H1 (cell line): ENCODE measurements around the gene SUB1. TPM values are rescaled to one million over a fixed set of nuclear protein-coding genes. Genes with fewer than 3 reads are reported as not detected.

Experiments
- CTCF ChIA-PET: fragments of 300-600 bp; sonication (Branson Sonifier 250); formaldehyde crosslinking; loops from one replicate; lab custom pipeline; 2021; ENCODE audit not compliant: partially characterized antibody; lab: Charles Lee
- POLR2A ChIA-PET: fragments of 300-600 bp; sonication (Branson Sonifier 250); formaldehyde crosslinking; loops from one replicate; lab custom pipeline; 2021; ENCODE audit warnings: inconsistent platforms; ENCODE audit not compliant: partially characterized antibody; lab: Charles Lee
- DNase-seq, 2 experiments: peaks; one replicate each; pipeline versions ENCODE4 v3.0.0 to v3.0.0-alpha.2; 2010 to 2022; ENCODE audit warnings: low spot score in 2 of 2, low read depth in 1 of 2, mixed read lengths in 1 of 2
- FAIRE-seq: peaks from 2 replicates; lab custom pipeline; 2011; peaks lifted over from hg19 to GRCh38; lab: Jason Lieb, UNC
- H2AFZ ChIP-seq: 2 replicates; pipeline ENCODE4 v1.8.1; 2012; ENCODE audit warnings: low read length, inconsistent platforms
- H2AK5ac ChIP-seq: 2 replicates; pipeline ENCODE4 v1.6.1; 2013; ENCODE audit warnings: low read depth, low read length
- H2BK120ac ChIP-seq: replicated peaks from 2 replicates; pipeline ENCODE3; 2013; ENCODE audit warnings: low read depth, low read length, inconsistent platforms
- H2BK12ac ChIP-seq: 2 replicates; pipeline ENCODE4 v1.6.1; 2013; ENCODE audit warnings: low read depth, low read length
- H2BK15ac ChIP-seq: 2 replicates; pipeline ENCODE4 v1.6.1; 2013; ENCODE audit warnings: low read length
- H2BK20ac ChIP-seq: 2 replicates; pipeline ENCODE4 v1.6.1; 2013; ENCODE audit warnings: low read length
- H2BK5ac ChIP-seq: 2 replicates; pipeline ENCODE4 v1.6.1; 2013; ENCODE audit warnings: low read depth, low read length
- H3K14ac ChIP-seq: 2 replicates; pipeline ENCODE4 v1.6.1; 2013; ENCODE audit warnings: inconsistent platforms; ENCODE audit not compliant: insufficient read length
- H3K18ac ChIP-seq: 2 replicates; pipeline ENCODE4 v1.6.1; 2013; ENCODE audit warnings: low read length; ENCODE audit errors: extremely low read depth
- H3K23ac ChIP-seq: 2 replicates; pipeline ENCODE4 v1.6.1; 2013; ENCODE audit warnings: inconsistent platforms; ENCODE audit not compliant: insufficient read length
- H3K23me2 ChIP-seq: 2 replicates; pipeline ENCODE4 v1.6.1; 2013; ENCODE audit warnings: low read depth, low read length
- H3K27ac ChIP-seq: 2 replicates; pipeline ENCODE4 v1.6.1; 2011; ENCODE audit warnings: low read depth, low read length, inconsistent platforms
- H3K27me3 ChIP-seq, 4 experiments: replicated peaks in 1 of 4; 1 replicate in 1 of 4; 2 replicates in 3 of 4; pipeline versions ENCODE4 v1.6.1 to v1.8.1; 2011 to 2013; ENCODE audit warnings: low read length in 3 of 4, mild to moderate bottlenecking in 3 of 4, inconsistent platforms in 2 of 4, mixed read lengths in 2 of 4, moderate library complexity in 1 of 4; ENCODE audit not compliant: control insufficient read depth in 3 of 4, insufficient read depth in 3 of 4; ENCODE audit errors: extremely low read depth in 1 of 4
- H3K36me3 ChIP-seq, 4 experiments: 2 replicates each; pipeline versions ENCODE4 v1.6.1 to v1.8.1; 2011 to 2013; ENCODE audit warnings: mild to moderate bottlenecking in 4 of 4, low read length in 3 of 4, moderate library complexity in 2 of 4, control low read depth in 1 of 4, inconsistent platforms in 1 of 4; ENCODE audit not compliant: insufficient read depth in 4 of 4, control insufficient read depth in 2 of 4
- H3K4ac ChIP-seq: replicated peaks from 2 replicates; pipeline ENCODE3; 2013; ENCODE audit warnings: low read length, low read depth, mixed read lengths, inconsistent platforms; ENCODE audit not compliant: insufficient read length
- H3K4me1 ChIP-seq, 4 experiments: replicated peaks in 1 of 4; 1 replicate in 1 of 4; 2 replicates in 3 of 4; pipeline versions ENCODE4 v1.6.1 to v1.8.1; 2011 to 2013; ENCODE audit warnings: low read length in 3 of 4, inconsistent platforms in 2 of 4, mixed read lengths in 1 of 4; ENCODE audit not compliant: insufficient read depth in 4 of 4, control insufficient read depth in 3 of 4
- H3K4me2 ChIP-seq, 2 experiments: 2 replicates each; pipeline versions ENCODE4 v1.6.1 to v1.8.1; 2011 to 2013; ENCODE audit warnings: low read depth in 2 of 2, low read length in 2 of 2, control low read depth in 1 of 2, inconsistent platforms in 1 of 2, mild to moderate bottlenecking in 1 of 2; ENCODE audit not compliant: insufficient read depth in 1 of 2
- H3K4me3 ChIP-seq, 4 experiments: fragments of 200-600, 300-600 bp in 1 of 4; sonication (generic), shearing (Covaris generic), sonication (Bioruptor Twin) in 1 of 4; 2 replicates each; pipeline versions ENCODE4 v1.5.1 to v1.8.1; 2011 to 2016; ENCODE audit warnings: low read length in 4 of 4, low read depth in 3 of 4, control low read depth in 2 of 4, inconsistent platforms in 2 of 4, mild to moderate bottlenecking in 2 of 4, mixed read lengths in 1 of 4, moderate library complexity in 1 of 4; ENCODE audit not compliant: insufficient read depth in 2 of 4; ENCODE audit errors: extremely low read depth in 1 of 4
- H3K56ac ChIP-seq: replicated peaks from 2 replicates; pipeline ENCODE3; 2013; ENCODE audit warnings: low read depth, mild to moderate bottlenecking, mixed read lengths, low read length, inconsistent platforms; ENCODE audit not compliant: insufficient read length
- H3K79me1 ChIP-seq: 2 replicates; pipeline ENCODE4 v1.6.1; 2013; ENCODE audit warnings: low read depth, low read length, control low read depth
- H3K79me2 ChIP-seq, 2 experiments: 2 replicates each; pipeline versions ENCODE4 v1.6.1 to v1.8.1; 2012 to 2013; ENCODE audit warnings: low read length in 2 of 2, mild to moderate bottlenecking in 2 of 2, inconsistent platforms in 1 of 2; ENCODE audit not compliant: insufficient read depth in 2 of 2, control insufficient read depth in 1 of 2
- H3K9ac ChIP-seq, 4 experiments: replicated peaks in 1 of 4; 1 replicate in 1 of 4; 2 replicates in 3 of 4; pipeline versions ENCODE4 v1.6.1 to v1.8.1; 2011 to 2013; ENCODE audit warnings: low read depth in 3 of 4, low read length in 3 of 4, control low read depth in 2 of 4, mild to moderate bottlenecking in 2 of 4, moderate library complexity in 2 of 4, inconsistent platforms in 1 of 4; ENCODE audit errors: extremely low read depth in 1 of 4
- H3K9me3 ChIP-seq, 2 experiments: 2 replicates each; pipeline versions ENCODE4 v1.6.1 to v1.8.1; 2012 to 2013; ENCODE audit warnings: mild to moderate bottlenecking in 2 of 2, moderate library complexity in 2 of 2, control low read depth in 1 of 2, inconsistent platforms in 1 of 2, low read depth in 1 of 2, low read length in 1 of 2, mixed read lengths in 1 of 2; ENCODE audit not compliant: insufficient read depth in 2 of 2
- H4K20me1 ChIP-seq, 2 experiments: replicated peaks in 1 of 2; 2 replicates each; pipeline versions ENCODE3 to v1.8.1; 2011 to 2013; ENCODE audit warnings: inconsistent platforms in 2 of 2, low read length in 2 of 2, mild to moderate bottlenecking in 1 of 2; ENCODE audit not compliant: insufficient read depth in 2 of 2, control insufficient read depth in 1 of 2
- H4K5ac ChIP-seq: 2 replicates; pipeline ENCODE4 v1.6.1; 2013; ENCODE audit warnings: low read length, low read depth, mixed read lengths, inconsistent platforms; ENCODE audit not compliant: insufficient read length
- H4K8ac ChIP-seq: 2 replicates; pipeline ENCODE4 v1.8.0; 2013; ENCODE audit warnings: mild to moderate bottlenecking, moderate library complexity, low read length, inconsistent platforms; ENCODE audit not compliant: insufficient read depth; ENCODE audit errors: extremely low read depth
- H4K91ac ChIP-seq: replicated peaks from 2 replicates; pipeline ENCODE3; 2013; ENCODE audit warnings: low read length, mixed read lengths, inconsistent platforms; ENCODE audit not compliant: insufficient read length
- BACH1 ChIP-seq: IDR thresholded peaks from 2 replicates; pipeline ENCODE4 v1.6.1; 2012; ENCODE audit warnings: low read length, improper control_type of control experiment
- CHD2 ChIP-seq: IDR thresholded peaks from 2 replicates; pipeline ENCODE4 v1.6.1; 2012; ENCODE audit warnings: low read length, improper control_type of control experiment
- CREB1 ChIP-seq: IDR thresholded peaks from 2 replicates; pipeline ENCODE4 v1.6.1; 2012; ENCODE audit warnings: inconsistent platforms
- MAFK ChIP-seq: IDR thresholded peaks from 2 replicates; pipeline ENCODE4 v1.6.1; 2012; ENCODE audit warnings: low read depth, mild to moderate bottlenecking, improper control_type of control experiment, low read length
- RFX5 ChIP-seq: IDR thresholded peaks from 2 replicates; pipeline ENCODE4 v1.6.1; 2011; ENCODE audit warnings: low read depth, low read length, improper control_type of control experiment, borderline replicate concordance
- SUZ12 ChIP-seq: fragments of 200-600 bp; sonication (generic); IDR thresholded peaks from 2 replicates; pipeline ENCODE4 v1.6.1; 2012; ENCODE audit warnings: mild to moderate bottlenecking, inconsistent platforms, low read length, moderate library complexity, mixed read lengths
- WGBS, 2 experiments: shearing (Covaris generic) in 1 of 2; methylation state at CpG; one replicate each; pipeline versions ENCODE4 v1.1.6 to v1.1.7; 2013 to 2015; ENCODE audit warnings: low lambda C conversion rate in 2 of 2, mixed read lengths in 2 of 2, inconsistent platforms in 1 of 2, low coverage in 1 of 2, missing lambda C conversion rate in 1 of 2; ENCODE audit not compliant: insufficient replicate concordance in 2 of 2, insufficient coverage in 1 of 2, insufficient read length in 1 of 2; ENCODE audit errors: extremely low coverage in 1 of 2, missing lambda C conversion rate in 1 of 2; 5-methylcytosine and 5-hydroxymethylcytosine counted together
- polyA plus RNA-seq, 7 experiments: library from polyadenylated mRNA; depleted of rRNA in 3 of 7; stranded (reverse) in 5 of 7; unstranded in 2 of 7; fragments of >200 nt in 5 of 7; fragments of 200-250 nt in 2 of 7; gene quantifications; 1 replicate in 5 of 7; 2 replicates in 1 of 7; 4 replicates in 1 of 7; pipeline versions ENCODE4 v1.2.1 to v1.2.3, GENCODE V29; 2011 to 2013; ENCODE audit warnings: missing spikeins in 2 of 7, mixed read lengths in 2 of 7
- total RNA-seq: library from RNA; stranded (reverse); fragmentation: NEBNext Ultra II Directional; extraction: Animal tissue kit (Norgen Biotek cat#: 25700); gene quantifications from 2 replicates; pipeline ENCODE4 v1.2.1, GENCODE V29; 2021
- TF ChIP-seq, protein P1 (sequence below), 3 experiments: IDR thresholded peaks; 1 replicate in 2 of 3; 2 replicates in 1 of 3; pipeline versions ENCODE4 v1.5.1 to v1.6.1; 2011; ENCODE audit warnings: low read length in 3 of 3, mild to moderate bottlenecking in 3 of 3, inconsistent platforms in 2 of 3, low read depth in 1 of 3, moderate library complexity in 1 of 3; ENCODE audit not compliant: insufficient read depth in 1 of 3; ENCODE audit errors: control extremely low read depth in 1 of 3

SUB1 gene
- total and polyA plus RNA-seq, 2 of the 8 experiments (the other 6 are each of a cell fraction or from before 2014, with no cell fraction given) = 83.9 to 325 TPM

DNA sequence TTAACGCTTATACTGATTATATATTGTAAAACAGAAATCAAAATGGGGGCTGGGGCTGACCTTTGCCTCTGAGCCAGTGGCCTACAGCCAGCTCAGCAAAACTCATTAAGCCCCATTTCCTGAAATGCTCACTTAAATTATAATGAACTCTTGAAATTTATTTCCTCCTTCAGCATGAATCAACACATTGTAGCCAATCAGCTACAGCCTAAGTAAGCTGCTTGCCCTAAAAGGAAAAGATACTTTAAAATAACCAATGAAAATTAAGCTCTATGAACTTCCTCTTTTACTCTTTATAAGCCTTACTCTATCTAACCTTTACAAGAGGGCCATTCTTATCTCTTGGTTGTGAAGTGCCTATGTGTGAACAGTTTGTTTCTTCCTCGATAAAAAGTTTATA lies 33.5 kb upstream of the SUB1 start:
- no peak overlapping the region for H2AK5ac ChIP-seq
- no peak overlapping the region for H3K4me3 ChIP-seq
- H3K14ac ChIP-seq = no peak overlapping the region
- H3K36me3 ChIP-seq = no peaks in the 10 kb centered on the region
- WGBS, 2 experiments = 100% methylated on average over 2 of the region's 2 CpGs; no CpG with 5 or more reads in 1 of the 2 experiments
- H2AFZ ChIP-seq = no peak overlapping the region
- H3K9me3 ChIP-seq = peaks cover 0 to 5% of the 10 kb centered on the region in 2 experiments; a peak in 1 of 4 replicates
- H4K91ac ChIP-seq = no peak overlapping the region
- ChIA-PET POLR2A (interaction anchor here (0.6 to 1.1 kb wide), 2 partner anchors 371 to 997 kb away, joined by 3 read pairs; no protein-coding TSS in a partner anchor), CTCF (interaction anchor here (0.9 to 1.6 kb wide), 5 partner anchors 31 to 74 kb away, joined by 3 to 5 read pairs (median 3); no protein-coding TSS in a partner anchor)
- no peaks in the 10 kb centered on the region for H3K4me1 ChIP-seq
- H3K18ac ChIP-seq = no peak overlapping the region
- no peaks in the 10 kb centered on the region for H3K79me1 ChIP-seq
- no peak overlapping the region for H3K4ac ChIP-seq
- H3K56ac ChIP-seq = no peak overlapping the region
- H4K20me1 ChIP-seq = no peaks in the 10 kb centered on the region
- H2BK15ac ChIP-seq = no peak overlapping the region
- H3K23ac ChIP-seq = no peak overlapping the region
- H3K27ac ChIP-seq = no peak overlapping the region
- TF ChIP-seq BACH1 (no peak), SUZ12 (no peak), CHD2 (no peak), RFX5 (no peak), MAFK (no peak), CREB1 (no peak)
- TF ChIP-seq, protein P1, sequence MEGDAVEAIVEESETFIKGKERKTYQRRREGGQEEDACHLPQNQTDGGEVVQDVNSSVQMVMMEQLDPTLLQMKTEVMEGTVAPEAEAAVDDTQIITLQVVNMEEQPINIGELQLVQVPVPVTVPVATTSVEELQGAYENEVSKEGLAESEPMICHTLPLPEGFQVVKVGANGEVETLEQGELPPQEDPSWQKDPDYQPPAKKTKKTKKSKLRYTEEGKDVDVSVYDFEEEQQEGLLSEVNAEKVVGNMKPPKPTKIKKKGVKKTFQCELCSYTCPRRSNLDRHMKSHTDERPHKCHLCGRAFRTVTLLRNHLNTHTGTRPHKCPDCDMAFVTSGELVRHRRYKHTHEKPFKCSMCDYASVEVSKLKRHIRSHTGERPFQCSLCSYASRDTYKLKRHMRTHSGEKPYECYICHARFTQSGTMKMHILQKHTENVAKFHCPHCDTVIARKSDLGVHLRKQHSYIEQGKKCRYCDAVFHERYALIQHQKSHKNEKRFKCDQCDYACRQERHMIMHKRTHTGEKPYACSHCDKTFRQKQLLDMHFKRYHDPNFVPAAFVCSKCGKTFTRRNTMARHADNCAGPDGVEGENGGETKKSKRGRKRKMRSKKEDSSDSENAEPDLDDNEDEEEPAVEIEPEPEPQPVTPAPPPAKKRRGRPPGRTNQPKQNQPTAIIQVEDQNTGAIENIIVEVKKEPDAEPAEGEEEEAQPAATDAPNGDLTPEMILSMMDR (IDR thresholded peaks at IDR 0.05; ENCODE audit: control extremely low read depth in 1 of 3, insufficient read depth in 1 of 3, low read depth in 1 of 3, low read length in 3 of 3) = no peak
- TF ChIP-seq, all 59 proteins: peak for 0
- Histone ChIP-seq H2BK120ac (no peak overlapping the region), H4K5ac (no peak overlapping the region), H3K23me2 (no peaks in the 10 kb centered on the region), H2BK20ac (no peak overlapping the region), H3K27me3 (no peaks in the 10 kb centered on the region), H3K79me2 (no peaks in the 10 kb centered on the region), H2BK5ac (no peak overlapping the region), H4K8ac (no peak overlapping the region), H2BK12ac (no peak overlapping the region), H3K9ac (no peak overlapping the region), H3K4me2 (no peak overlapping the region)
- FAIRE-seq (no peak), DNase-seq (no peak)
